Measurements from ENCODE around the gene ANKS1B.

ANKS1B gene

DNA sequence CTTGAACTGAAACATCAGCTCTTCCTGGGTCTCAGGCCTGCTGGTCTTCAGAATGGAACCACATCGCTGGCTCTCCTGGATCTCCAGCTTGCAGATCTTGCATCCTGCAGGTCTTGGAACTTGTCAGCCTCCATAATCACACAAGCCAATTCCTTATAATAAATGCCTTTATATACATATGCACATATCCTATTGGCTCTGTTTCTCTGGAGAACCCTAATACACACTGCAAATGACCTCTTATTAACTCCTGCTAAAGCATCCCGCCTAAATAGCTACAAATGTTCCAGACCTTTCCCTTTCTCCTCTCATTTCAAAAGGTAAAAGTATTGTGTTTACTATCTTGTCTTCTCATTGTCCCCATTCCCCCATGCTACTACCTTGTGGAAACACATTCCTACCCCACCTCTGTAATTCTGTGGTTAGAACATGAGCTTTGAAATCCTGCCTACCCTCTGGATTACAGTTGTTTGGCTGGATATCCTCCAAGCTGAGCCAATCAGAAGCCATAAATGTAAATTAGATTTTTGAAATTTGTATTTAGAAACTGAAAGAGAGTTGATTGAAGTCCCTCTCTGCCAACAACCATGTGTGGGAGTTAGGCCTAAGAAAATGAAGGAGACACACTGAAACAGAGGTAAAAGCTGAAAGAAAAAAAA lies 58.1 kb downstream of the ANKS1B start:
- DNase-seq, result no peak
- Mint-ChIP-seq H3K4me1 (no peaks in the 10 kb centered on the region), H3K36me3 (no peaks in the 10 kb centered on the region), H3K4me3 (no peak overlapping the region), H3K27ac (no peak overlapping the region), H3K27me3 (no peaks in the 10 kb centered on the region), H3K9me3 (no peaks in the 10 kb centered on the region)
- CTCF ChIA-PET, result no interaction called here

DNA sequence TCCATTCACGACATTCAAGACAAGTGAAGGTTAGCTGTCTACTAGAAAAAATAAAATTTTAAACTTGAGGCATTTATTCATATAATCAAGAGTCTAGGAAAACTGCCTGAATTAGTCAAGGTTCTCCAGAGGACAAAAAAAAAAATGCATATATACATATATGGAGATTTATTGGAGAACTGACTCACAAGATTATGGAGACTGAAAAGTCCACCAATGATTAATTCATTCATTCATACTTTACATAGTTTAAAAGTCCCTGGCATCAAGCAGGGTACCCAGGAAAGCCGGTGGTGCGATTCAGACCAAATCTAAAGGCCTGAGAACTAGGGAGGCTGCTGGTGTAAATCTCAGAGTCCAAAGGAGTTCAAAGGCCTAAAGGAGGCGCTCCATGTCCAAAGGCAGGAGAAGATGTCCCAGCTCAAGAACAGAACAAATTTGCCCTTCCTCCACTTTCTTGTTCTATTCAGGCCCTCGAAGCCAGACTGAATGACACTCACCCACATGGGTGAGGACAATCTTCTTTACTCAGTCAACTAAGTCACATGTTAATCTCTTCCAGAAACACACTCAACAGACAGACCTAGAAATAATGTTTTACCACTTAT lies 64.3 kb downstream of the ANKS1B start:
- H3K27me3 Mint-ChIP-seq, result no peaks in the 10 kb centered on the region
- no peaks in the 10 kb centered on the region for H3K9me3 Mint-ChIP-seq
- no peak overlapping the region for H3K4me3 Mint-ChIP-seq

DNA sequence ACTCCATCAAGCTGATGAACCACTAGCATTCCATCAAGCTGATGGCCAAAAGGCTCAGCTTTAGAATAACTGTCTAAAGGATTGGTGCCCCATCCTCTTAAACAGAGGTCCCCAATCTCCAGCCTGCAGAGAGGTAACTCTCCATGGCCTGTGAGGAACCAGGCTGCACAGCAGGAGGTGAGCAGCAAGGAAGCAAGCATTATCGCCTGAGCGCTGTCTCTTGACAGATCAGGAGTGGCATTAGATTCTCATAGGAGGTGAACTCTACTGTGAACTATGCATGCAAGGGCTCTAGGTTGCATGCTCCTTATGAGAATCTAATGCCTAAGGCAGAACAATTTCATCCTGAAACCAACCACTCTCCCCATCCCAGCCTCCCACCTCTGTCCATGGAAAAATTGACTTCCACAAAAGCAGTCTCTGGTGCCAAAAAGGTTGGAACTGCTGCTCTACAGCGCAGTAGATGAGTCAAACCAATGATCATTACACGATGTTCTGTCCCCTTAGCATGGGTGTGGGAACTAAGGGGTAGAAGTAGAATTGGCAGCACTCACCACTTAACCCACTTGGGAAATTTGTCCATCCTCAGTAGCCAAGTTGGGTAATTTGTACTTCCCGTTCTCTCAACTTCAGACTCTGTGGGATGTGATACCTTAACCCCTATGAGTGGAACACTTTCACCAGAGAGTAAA lies 66.9 kb downstream of the ANKS1B start:
- Mint-ChIP-seq H3K36me3 (no peaks in the 10 kb centered on the region), H3K4me3 (no peak overlapping the region), H3K27me3 (no peaks in the 10 kb centered on the region), H3K9me3 (no peaks in the 10 kb centered on the region), H3K27ac (no peak overlapping the region), H3K4me1 (no peaks in the 10 kb centered on the region)
- no peak for DNase-seq
- CTCF ChIA-PET, result no interaction called here

More for the DNA sequence above, 64.3 kb downstream of the ANKS1B start:
- DNase-seq, result no peak
- no peaks in the 10 kb centered on the region for H3K36me3 Mint-ChIP-seq
- CTCF ChIA-PET, result no interaction called here
- H3K4me1 Mint-ChIP-seq, result no peaks in the 10 kb centered on the region
- no peak overlapping the region for H3K27ac Mint-ChIP-seq

- H3K9me3 Mint-ChIP-seq, result no peaks in the 10 kb centered on the region
- H3K27me3 Mint-ChIP-seq, result no peaks in the 10 kb centered on the region
- H3K27ac Mint-ChIP-seq, result no peak overlapping the region
- no peak for DNase-seq
- no peaks in the 10 kb centered on the region for H3K36me3 Mint-ChIP-seq
- no peak overlapping the region for H3K4me3 Mint-ChIP-seq
- CTCF ChIA-PET, result no interaction called here
- H3K4me1 Mint-ChIP-seq, result no peaks in the 10 kb centered on the region
Measured at GRCh38 chr12:99916555-99916954, 68.2 kb downstream of the ANKS1B start.

DNA sequence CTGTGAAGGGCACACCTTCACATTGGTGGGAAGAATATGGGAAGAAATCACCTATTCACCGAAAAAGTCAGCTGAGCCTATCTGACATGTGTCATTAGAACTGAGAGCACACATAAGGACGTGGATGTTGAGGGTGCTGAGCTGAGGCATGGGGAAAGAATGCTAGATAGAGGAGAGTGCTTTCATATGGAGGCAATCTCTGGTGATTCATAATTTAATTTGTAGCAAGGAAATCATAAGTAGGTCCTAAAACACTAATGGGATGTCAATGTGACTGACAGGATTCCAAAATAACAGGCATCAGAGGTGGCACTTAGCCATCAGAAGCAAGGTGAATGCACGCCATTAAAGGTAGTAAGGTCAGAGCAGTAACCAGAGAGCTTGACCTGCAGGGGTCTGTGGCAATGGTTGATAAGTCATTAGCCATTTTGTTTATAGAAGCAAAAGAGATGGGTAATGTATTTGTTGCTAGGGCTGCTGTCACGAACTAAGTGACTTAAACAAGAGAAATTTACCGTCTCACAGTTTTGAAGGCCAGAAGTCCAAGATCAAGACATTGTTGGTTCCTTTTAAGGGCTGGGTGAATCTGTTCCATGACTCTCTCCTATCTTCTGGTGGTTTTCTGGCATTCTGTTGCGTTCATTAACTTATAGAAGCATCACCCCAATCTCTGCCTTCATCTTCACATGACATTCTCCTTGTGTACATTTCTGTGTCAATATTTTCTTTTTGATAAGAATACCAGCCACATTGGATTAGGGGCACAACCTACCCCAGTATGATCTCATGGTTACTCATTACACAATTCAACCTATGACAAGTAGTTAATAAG lies 69.3 kb downstream of the ANKS1B start:
- Mint-ChIP-seq H3K36me3 (no peaks in the 10 kb centered on the region), H3K27ac (no peak overlapping the region), H3K4me3 (no peak overlapping the region), H3K9me3 (no peaks in the 10 kb centered on the region), H3K27me3 (no peaks in the 10 kb centered on the region), H3K4me1 (no peaks in the 10 kb centered on the region)
- DNase-seq, result no peak
- CTCF ChIA-PET, result interaction anchor here (1.4 kb wide), 1 partner anchor 62 kb away, joined by 3 read pairs; no protein-coding TSS in a partner anchor

DNA sequence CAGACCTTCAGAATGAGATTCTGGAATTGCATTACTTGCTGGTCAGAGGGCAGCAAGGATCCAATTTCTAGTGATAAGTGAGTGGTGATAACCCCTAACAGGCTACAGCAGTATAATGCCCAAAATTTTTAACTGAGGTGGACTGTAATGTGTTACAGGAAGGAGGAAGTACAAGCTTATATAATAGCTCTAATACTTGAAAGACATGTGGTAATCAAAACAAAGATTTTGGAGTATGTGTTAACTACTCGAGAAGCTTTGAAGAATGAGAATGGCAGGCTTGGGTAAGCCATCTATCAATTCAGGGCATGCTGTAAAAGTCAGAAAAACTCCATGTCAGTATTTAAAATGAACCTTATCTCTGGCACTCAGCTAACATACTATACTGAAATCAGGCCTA lies 70.5 kb downstream of the ANKS1B start:
- Mint-ChIP-seq H3K27me3 (no peaks in the 10 kb centered on the region), H3K36me3 (no peaks in the 10 kb centered on the region), H3K27ac (no peak overlapping the region), H3K4me1 (no peaks in the 10 kb centered on the region), H3K4me3 (no peak overlapping the region), H3K9me3 (no peaks in the 10 kb centered on the region)
- CTCF ChIA-PET, result interaction anchor here (1.4 kb wide), 1 partner anchor 61 kb away, joined by 3 read pairs; no protein-coding TSS in a partner anchor
- no peak for DNase-seq

DNA sequence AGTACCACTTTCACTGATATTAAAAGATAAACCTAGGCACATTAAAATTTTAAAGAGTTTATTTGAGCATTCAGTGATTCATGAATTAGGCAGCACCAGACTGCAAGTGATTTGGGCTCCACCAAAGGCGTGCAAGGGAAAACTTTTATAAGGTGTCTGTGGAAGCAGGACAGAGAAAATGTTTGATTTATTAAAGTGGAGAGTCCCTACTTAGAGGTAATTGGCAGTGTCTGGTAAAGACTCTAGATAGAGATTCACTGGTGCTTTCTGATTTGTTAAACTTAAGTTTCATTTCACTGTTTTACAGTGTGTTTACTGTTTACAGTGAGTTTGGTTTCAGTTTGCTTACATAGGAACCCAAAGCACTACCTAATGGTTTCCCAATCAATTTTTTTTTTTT lies 72.8 kb downstream of the ANKS1B start:
- no peak for DNase-seq
- no peak overlapping the region for H3K4me3 Mint-ChIP-seq
- H3K4me1 Mint-ChIP-seq, result no peaks in the 10 kb centered on the region
- no peaks in the 10 kb centered on the region for H3K27me3 Mint-ChIP-seq
- no peak overlapping the region for H3K27ac Mint-ChIP-seq
- H3K9me3 Mint-ChIP-seq, result no peaks in the 10 kb centered on the region
- CTCF ChIA-PET, result no interaction called here
- H3K36me3 Mint-ChIP-seq, result no peaks in the 10 kb centered on the region

DNA sequence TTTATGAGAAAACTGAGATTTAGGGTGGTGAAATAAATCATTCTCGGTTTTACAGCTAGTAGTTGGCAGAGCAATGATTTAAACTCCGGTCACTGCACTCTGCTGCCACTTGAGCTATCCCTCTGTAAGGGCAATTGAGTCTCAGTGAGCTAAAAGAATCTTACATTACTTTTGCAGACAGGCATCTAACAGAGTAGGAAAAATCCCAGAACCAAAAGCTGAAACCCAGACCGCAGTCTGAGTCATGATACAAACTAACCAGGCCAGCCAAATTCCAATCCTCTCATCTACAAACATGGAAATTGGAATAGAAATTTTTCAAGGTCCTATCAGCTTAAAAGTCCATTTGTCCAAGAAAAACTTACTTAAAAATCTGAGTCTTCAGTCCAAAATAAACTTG lies 73.7 kb downstream of the ANKS1B start:
- H3K36me3 Mint-ChIP-seq, result no peaks in the 10 kb centered on the region
- no peaks in the 10 kb centered on the region for H3K9me3 Mint-ChIP-seq
- CTCF ChIA-PET, result no interaction called here
- no peaks in the 10 kb centered on the region for H3K4me1 Mint-ChIP-seq
- no peak for DNase-seq
- H3K27ac Mint-ChIP-seq, result no peak overlapping the region
- H3K27me3 Mint-ChIP-seq, result no peaks in the 10 kb centered on the region
- H3K4me3 Mint-ChIP-seq, result no peak overlapping the region

GRCh38 chr12:99910342-99910741 lies 74.4 kb downstream of the ANKS1B start:
- no peaks in the 10 kb centered on the region for H3K9me3 Mint-ChIP-seq
- no peak overlapping the region for H3K4me3 Mint-ChIP-seq
- no peaks in the 10 kb centered on the region for H3K27me3 Mint-ChIP-seq
- CTCF ChIA-PET, result no interaction called here
- no peaks in the 10 kb centered on the region for H3K4me1 Mint-ChIP-seq
- no peak for DNase-seq
- H3K27ac Mint-ChIP-seq, result no peak overlapping the region
- no peaks in the 10 kb centered on the region for H3K36me3 Mint-ChIP-seq

GRCh38 chr12:99906786-99907579 lies 77.8 kb downstream of the ANKS1B start:
- DNase-seq, result no peak
- Mint-ChIP-seq H3K4me3 (no peak overlapping the region), H3K9me3 (no peaks in the 10 kb centered on the region), H3K36me3 (no peaks in the 10 kb centered on the region), H3K4me1 (no peaks in the 10 kb centered on the region), H3K27ac (no peak overlapping the region), H3K27me3 (no peaks in the 10 kb centered on the region)
- CTCF ChIA-PET, result no interaction called here

- DNase-seq, result no peak
- Mint-ChIP-seq H3K27ac (no peak overlapping the region), H3K4me1 (no peaks in the 10 kb centered on the region), H3K4me3 (no peak overlapping the region), H3K27me3 (no peaks in the 10 kb centered on the region), H3K36me3 (no peaks in the 10 kb centered on the region), H3K9me3 (no peaks in the 10 kb centered on the region)
- CTCF ChIA-PET, result no interaction called here
Measured at GRCh38 chr12:99901181-99901580, 83.6 kb downstream of the ANKS1B start.

DNA sequence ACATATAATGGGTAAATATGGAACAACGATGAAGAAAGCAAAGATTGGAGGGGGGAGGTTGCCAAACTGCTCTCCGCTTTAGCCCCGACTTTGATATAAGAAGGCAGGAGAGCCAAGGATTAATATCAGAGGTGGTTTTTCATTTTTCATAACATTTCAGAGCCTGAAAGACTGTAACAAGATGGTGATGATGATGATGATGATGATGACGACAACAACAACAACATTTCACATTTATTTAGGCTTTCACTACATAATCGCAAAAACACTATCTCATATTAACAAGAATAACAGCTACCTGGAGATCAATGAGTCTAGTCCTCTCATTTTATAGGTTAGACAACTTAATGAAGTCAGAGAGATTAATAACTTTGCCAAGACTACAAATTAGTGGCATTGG lies 86.1 kb downstream of the ANKS1B start:
- DNase-seq, result no peak
- H3K4me1 Mint-ChIP-seq, result no peaks in the 10 kb centered on the region

DNA sequence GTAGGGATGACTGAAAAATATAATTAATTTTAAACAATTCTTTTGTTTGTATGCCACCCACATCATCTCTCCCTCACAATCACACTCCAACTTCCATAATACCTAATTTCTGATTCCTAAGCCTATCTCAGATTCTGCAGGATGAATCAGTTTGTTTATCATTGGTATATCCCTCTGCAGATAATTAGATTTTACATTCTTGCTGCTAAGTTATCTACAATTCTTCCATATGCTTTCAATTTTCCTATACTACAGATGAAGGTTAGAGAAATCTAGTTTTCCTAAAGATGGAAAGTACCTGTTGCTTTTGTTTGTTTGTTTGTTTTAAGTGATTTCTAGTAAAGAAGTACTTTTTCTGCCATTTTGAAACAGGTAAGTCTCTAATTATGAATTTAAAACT lies 105.3 kb downstream of the ANKS1B start:
- Mint-ChIP-seq H3K27ac (no peak overlapping the region), H3K27me3 (no peaks in the 10 kb centered on the region), H3K36me3 (no peaks in the 10 kb centered on the region), H3K9me3 (peaks cover 2% of the 10 kb centered on the region), H3K4me3 (no peak overlapping the region), H3K4me1 (no peaks in the 10 kb centered on the region)
- DNase-seq, result no peak
- CTCF ChIA-PET, result no interaction called here

More for the DNA sequence above, 86.1 kb downstream of the ANKS1B start:
- Mint-ChIP-seq H3K9me3 (peaks cover 4% of the 10 kb centered on the region), H3K27ac (no peak overlapping the region), H3K36me3 (no peaks in the 10 kb centered on the region), H3K27me3 (no peaks in the 10 kb centered on the region), H3K4me3 (no peak overlapping the region)
- CTCF ChIA-PET, result no interaction called here

DNA sequence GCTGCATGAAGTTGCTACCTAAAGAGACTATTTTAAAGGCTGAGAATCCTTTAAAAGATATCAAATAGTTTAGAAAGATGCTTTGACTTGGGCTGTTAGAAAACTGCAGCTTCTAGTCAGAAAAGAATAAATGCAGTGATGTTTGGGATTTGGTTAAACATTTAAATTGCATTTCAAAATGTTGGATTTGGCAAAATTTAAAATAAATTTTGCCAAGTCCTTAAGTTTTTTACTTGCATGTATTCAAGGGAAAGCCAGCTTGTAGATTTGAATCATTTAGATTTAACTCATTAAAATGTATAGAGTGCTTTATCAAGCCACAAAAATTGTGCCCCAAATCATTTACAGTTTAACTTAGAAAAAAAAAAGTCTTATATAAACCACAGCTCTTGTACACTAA lies 109.7 kb downstream of the ANKS1B start:
- no peak overlapping the region for H3K4me3 Mint-ChIP-seq
- CTCF ChIA-PET, result interaction anchor here (1.1 kb wide), 1 partner anchor 11 kb away, joined by 4 read pairs; no protein-coding TSS in a partner anchor
- no peaks in the 10 kb centered on the region for H3K27me3 Mint-ChIP-seq
- H3K27ac Mint-ChIP-seq, result no peak overlapping the region
- H3K9me3 Mint-ChIP-seq, result peaks cover 8% of the 10 kb centered on the region
- H3K4me1 Mint-ChIP-seq, result no peaks in the 10 kb centered on the region
- DNase-seq, result no peak
- no peaks in the 10 kb centered on the region for H3K36me3 Mint-ChIP-seq

Data from activated naive CD4-positive, alpha-beta T cell treated with anti-CD3 and anti-CD28 coated beads, Interleukin-2, amount 10 ng/mL, durations not matched to agents 7 days and 5 days (primary cell).